ENCODE results near the gene DYNC1LI1. TPM values are rescaled to one million over a fixed set of nuclear protein-coding genes. Genes with fewer than 3 reads are reported as not detected.

The DYNC1LI1 gene
- total RNA-seq, 1 donor from 2014 or later = 81.7 TPM

GRCh38 chr3:32603064-32603463 is 32.4 kb upstream of the DYNC1LI1 start:
- H3K27ac Mint-ChIP-seq (ENCODE audit: unreplicated experiment) = peak overlapping the region; percentile 13
- DNase-seq (ENCODE audit: low spot score) = no peak
- no peaks in the 10 kb centered on the region for H3K9me3 Mint-ChIP-seq (ENCODE audit: unreplicated experiment)
- H3K36me3 Mint-ChIP-seq (ENCODE audit: low read depth, unreplicated experiment) = no peaks in the 10 kb centered on the region
- peaks cover 5% of the 10 kb centered on the region for H3K4me1 Mint-ChIP-seq (ENCODE audit: unreplicated experiment)
- H3K4me3 Mint-ChIP-seq (ENCODE audit: unreplicated experiment) = no peak overlapping the region
- TF ChIP-seq CTCF (IDR thresholded peaks at IDR 0.05; ENCODE audit: unreplicated experiment) = no peak
- H3K27me3 Mint-ChIP-seq (ENCODE audit: unreplicated experiment) = peaks cover 5% of the 10 kb centered on the region

GRCh38 chr3:32602206-32602605 is 31.5 kb upstream of the DYNC1LI1 start:
- peaks cover 3% of the 10 kb centered on the region for H3K27me3 Mint-ChIP-seq (ENCODE audit: unreplicated experiment)
- no peak overlapping the region for H3K4me3 Mint-ChIP-seq (ENCODE audit: unreplicated experiment)
- no peaks in the 10 kb centered on the region for H3K36me3 Mint-ChIP-seq (ENCODE audit: low read depth, unreplicated experiment)
- no peaks in the 10 kb centered on the region for H3K9me3 Mint-ChIP-seq (ENCODE audit: unreplicated experiment)
- DNase-seq (ENCODE audit: low spot score) = no peak
- H3K27ac Mint-ChIP-seq (ENCODE audit: unreplicated experiment) = no peak overlapping the region
- H3K4me1 Mint-ChIP-seq (ENCODE audit: unreplicated experiment) = peaks cover 11% of the 10 kb centered on the region
- no peak for TF ChIP-seq CTCF (IDR thresholded peaks at IDR 0.05; ENCODE audit: unreplicated experiment)

GRCh38 chr3:32601722-32602121 is 31.1 kb upstream of the DYNC1LI1 start:
- no peak for DNase-seq (ENCODE audit: low spot score)
- H3K27me3 Mint-ChIP-seq (ENCODE audit: unreplicated experiment) = peaks cover 4% of the 10 kb centered on the region
- H3K9me3 Mint-ChIP-seq (ENCODE audit: unreplicated experiment) = no peaks in the 10 kb centered on the region
- H3K27ac Mint-ChIP-seq (ENCODE audit: unreplicated experiment) = no peak overlapping the region
- H3K36me3 Mint-ChIP-seq (ENCODE audit: low read depth, unreplicated experiment) = no peaks in the 10 kb centered on the region
- peaks cover 11% of the 10 kb centered on the region for H3K4me1 Mint-ChIP-seq (ENCODE audit: unreplicated experiment)
- H3K4me3 Mint-ChIP-seq (ENCODE audit: unreplicated experiment) = no peak overlapping the region
- TF ChIP-seq CTCF (IDR thresholded peaks at IDR 0.05; ENCODE audit: unreplicated experiment) = no peak

GRCh38 chr3:32597656-32598055 is 27.0 kb upstream of the DYNC1LI1 start:
- DNase-seq (ENCODE audit: low spot score) = no peak
- Mint-ChIP-seq H3K27ac (ENCODE audit: unreplicated experiment) (peak overlapping the region; percentile 45), H3K4me1 (ENCODE audit: unreplicated experiment) (peaks cover 12% of the 10 kb centered on the region), H3K9me3 (ENCODE audit: unreplicated experiment) (no peaks in the 10 kb centered on the region), H3K27me3 (ENCODE audit: unreplicated experiment) (peaks cover 5% of the 10 kb centered on the region), H3K4me3 (ENCODE audit: unreplicated experiment) (no peak overlapping the region), H3K36me3 (ENCODE audit: low read depth, unreplicated experiment) (no peaks in the 10 kb centered on the region)
- TF ChIP-seq CTCF (IDR thresholded peaks at IDR 0.05; ENCODE audit: unreplicated experiment) = no peak

GRCh38 chr3:32596909-32597369 is 26.3 kb upstream of the DYNC1LI1 start:
- no peaks in the 10 kb centered on the region for H3K36me3 Mint-ChIP-seq (ENCODE audit: low read depth, unreplicated experiment)
- TF ChIP-seq CTCF (IDR thresholded peaks at IDR 0.05; ENCODE audit: unreplicated experiment) = no peak
- H3K27ac Mint-ChIP-seq (ENCODE audit: unreplicated experiment) = no peak overlapping the region
- peaks cover 5% of the 10 kb centered on the region for H3K27me3 Mint-ChIP-seq (ENCODE audit: unreplicated experiment)
- no peak overlapping the region for H3K4me3 Mint-ChIP-seq (ENCODE audit: unreplicated experiment)
- peaks cover 12% of the 10 kb centered on the region for H3K4me1 Mint-ChIP-seq (ENCODE audit: unreplicated experiment)
- no peaks in the 10 kb centered on the region for H3K9me3 Mint-ChIP-seq (ENCODE audit: unreplicated experiment)
- DNase-seq (ENCODE audit: low spot score) = no peak

All from endothelial cell (in vitro differentiated cells).